GM19023 (cell line): Measurements from ENCODE around the gene GALK1.

Experiments
- ATAC-seq: cut with Tn5 transposase; IDR thresholded peaks from one replicate; pipeline ENCODE4 v1.9.1; 2021; ENCODE audit warnings: mild to moderate bottlenecking, moderate library complexity; ENCODE audit not compliant: unreplicated experiment

Gene GALK1

DNA sequence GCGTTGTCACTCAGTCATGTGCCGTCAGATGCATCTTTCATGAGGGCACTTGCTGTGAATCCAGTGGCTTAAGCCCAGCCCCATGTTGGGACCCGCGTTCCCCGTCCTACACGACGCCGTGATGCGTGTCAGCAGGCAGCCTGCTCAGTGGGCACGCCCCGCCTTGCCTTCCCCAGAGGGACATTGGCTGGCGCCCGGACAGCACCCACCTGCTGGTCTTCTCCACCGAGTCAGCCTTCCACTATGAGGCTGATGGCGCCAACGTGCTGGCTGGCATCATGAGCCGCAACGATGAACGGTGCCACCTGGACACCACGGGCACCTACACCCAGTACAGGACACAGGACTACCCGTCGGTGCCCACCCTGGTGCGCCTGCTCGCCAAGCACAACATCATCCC is 34.9 kb downstream of the GALK1 start:
- ATAC-seq: no peak

DNA sequence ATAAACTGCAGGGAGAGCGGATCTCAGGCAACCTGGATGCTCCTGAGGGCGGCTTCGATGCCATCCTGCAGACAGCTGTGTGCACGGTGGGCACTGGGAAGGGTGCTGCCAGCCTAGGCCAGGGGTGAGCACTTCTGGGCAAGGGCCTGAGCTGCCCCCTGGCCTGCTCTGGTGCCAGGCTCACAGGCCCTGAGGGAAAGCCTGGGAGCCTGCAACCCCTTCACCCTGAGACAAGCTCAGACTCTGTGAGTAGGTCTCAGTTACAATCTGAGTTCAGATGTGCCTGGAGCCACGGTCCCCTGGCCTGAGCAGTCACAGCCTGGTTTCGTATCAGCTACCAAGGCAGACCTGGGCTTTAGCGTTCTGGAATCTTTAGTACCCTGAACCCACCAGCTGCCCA is 35.6 kb downstream of the GALK1 start:
- ATAC-seq: no peak

GRCh38 chr17:75727391-75727790 is 37.6 kb downstream of the GALK1 start:
- ATAC-seq: no peak

GRCh38 chr17:75725504-75725903 is 39.5 kb downstream of the GALK1 start:
- ATAC-seq: no peak

DNA sequence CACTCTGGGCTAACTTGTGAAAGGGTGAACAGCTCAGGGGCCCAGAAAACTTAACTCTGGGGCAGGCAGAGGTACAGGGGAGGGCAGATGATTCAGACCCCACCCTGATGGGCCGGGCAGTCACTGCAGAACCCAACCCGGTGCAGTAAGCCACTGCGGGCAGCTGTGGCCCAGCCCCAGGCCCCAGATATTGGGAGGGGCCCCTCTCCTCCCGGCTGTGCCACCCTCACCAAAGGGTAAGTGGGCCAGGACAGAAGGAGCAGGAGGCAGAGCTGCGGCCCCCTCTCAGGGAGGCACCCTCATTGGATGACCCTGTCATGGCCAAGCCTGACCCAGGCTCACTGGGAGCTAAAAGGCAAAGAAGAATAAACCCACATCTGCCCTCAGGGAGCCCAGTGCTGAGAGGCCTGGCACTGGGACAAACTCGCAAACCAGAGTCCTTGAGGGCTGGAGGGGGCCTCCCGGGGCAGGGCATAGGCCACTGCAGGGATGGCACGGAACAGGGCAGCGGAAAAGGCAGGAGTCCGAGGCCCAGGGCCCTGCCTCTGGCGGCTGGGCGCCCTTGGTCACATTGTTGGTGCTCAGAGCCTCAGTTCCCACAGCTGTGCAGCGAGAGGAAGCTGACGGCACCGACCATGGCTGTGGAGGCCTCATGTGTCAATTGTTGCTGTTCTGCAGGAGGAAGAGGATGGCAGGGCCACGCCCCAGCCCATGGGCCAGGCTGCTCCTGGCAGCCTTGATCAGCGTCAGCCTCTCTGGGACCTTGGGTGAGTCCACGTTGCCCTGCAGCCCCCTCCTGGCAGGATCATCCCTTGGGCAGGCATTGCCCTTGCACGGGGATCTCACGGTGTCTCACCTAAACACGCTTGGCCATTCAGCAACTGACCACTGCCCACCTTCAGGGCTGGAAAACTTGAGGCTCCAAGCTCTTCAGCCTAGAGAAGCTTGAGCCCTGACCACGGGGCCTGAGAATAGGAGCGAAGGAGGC is 40.7 kb downstream of the GALK1 start:
- ATAC-seq: no peak

DNA sequence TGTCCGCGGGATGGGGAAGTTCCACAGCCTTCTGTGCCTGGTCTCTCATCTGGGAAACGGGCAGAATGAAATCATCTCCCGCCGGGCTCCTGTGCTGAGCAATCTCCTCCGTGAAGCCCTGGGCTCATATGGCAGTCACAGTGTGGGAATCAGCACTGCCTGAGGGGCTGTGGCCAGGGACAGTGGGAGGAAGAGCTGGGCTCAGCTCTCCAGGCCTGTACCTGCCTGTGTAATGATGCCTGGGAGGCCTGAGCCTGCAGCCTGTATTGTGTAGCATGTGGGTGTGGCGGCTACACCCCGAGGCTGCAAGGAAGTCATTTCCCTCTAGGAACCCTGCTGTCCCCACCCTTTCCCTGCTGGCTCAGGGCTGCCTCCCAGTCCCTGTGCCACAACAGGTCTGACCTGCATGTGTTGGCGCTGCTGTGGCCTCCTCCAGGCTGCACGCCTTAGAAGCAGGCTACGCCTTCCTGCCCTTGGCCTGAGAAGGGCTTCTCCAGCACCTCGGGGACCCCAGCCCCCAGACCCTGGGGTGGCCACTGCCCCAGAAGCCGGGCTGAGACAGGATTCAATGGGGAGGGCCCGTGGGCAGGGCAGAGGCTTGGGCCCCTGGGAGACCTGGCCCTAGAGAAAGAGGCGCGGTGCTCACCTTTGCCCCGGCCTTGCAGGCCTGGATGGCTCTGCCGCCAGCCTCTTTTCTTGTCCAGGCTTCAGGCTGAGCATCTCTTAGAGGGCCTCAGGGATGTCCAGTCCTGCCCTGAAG is 41.6 kb downstream of the GALK1 start:
- ATAC-seq: no peak

- ATAC-seq: no peak
Observed at GRCh38 chr17:75722542-75723095, 42.4 kb downstream of the GALK1 start.

DNA sequence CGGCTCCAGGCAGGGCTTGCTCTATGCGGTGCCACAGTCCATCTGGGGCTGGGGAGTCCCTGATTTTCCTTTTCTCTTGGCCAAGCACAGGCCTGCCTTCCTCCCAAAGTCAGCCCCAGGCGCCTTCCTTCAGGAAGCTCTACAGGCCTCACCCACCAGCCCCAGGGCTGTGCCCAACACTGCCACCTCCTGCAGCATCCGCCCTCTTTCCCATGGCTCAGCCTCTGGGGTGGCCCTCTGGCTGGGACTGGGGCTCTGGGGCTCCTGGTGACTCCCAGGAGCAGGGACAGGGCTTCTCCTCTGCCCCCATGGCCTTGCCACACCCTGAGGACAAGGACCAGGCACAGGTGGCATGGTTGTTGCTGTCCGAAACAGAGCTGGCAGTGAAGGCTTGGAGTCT is 42.9 kb downstream of the GALK1 start:
- ATAC-seq: no peak

GRCh38 chr17:75721463-75722011 is 43.5 kb downstream of the GALK1 start:
- ATAC-seq: no peak

- no peak for ATAC-seq
Observed at GRCh38 chr17:75720656-75721462, 44.1 kb downstream of the GALK1 start, which contains the start of gene ITGB4. Gene ITGB4, plus strand, starts transcription at chr17:75721459. Its CDS starts 3,245 bp downstream, at chr17:75724704.

GRCh38 chr17:75719732-75720131 is 45.3 kb downstream of the GALK1 start:
- ATAC-seq: no peak

GRCh38 chr17:75712446-75712845 is 52.5 kb downstream of the GALK1 start:
- no peak for ATAC-seq
